Activated T-helper 1 cell treated with Interleukin-2 at 50 U/mL for 16 hours (primary cell): ENCODE measurements around the gene CMTR1.
A peak's percentile ranks its signal among the peaks of the same experiment; 100 is the strongest.

Experiments
- DNase-seq: peaks from one replicate; pipeline ENCODE4 v3.0.0-alpha.2; 2020; ENCODE audit warnings: low read depth

CMTR1 gene

DNA sequence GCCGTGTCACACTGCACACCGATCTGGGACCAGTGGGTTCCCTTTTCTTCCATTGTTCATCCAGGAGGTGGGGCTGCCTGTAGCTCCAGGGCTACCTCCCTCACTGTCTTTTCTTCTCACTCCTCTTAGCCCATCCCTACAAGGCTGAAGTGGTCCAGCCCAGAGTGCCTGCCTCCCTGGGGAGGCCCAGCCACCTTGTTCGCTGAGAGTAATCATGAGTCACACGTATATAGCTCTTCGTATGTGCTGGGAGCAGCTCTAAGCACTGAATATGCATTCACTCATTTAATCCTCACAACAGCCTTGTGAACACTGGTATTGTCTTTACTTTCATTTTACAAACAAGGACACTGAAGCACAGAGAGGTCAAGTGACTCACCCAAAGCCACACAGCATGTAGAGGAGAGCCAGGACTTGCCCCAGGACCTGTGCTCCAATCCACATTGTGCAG, 81.3 kb downstream of the CMTR1 start:
- DNase-seq = no peak

- no peak for DNase-seq
Observed at GRCh38 chr6:37514837-37515236, 81.8 kb downstream of the CMTR1 start.

DNA sequence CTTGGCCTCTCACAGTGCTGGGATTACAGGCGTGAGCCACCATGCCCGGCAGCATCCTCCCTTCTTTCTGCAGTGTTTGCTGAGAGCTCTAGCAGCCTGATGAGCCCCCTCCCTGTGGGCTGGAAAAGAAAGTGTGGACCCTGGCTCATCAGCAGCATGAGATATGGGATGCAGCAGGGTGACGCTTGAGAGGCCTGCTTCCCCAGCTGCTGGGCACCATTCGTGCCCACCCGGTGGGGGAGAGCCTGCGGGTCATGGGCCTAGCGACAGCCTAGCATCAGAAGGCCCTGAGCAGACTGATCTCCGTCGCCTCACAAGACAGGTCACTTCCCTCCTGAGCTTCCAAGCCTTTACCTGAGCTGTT, 82.7 kb downstream of the CMTR1 start:
- no peak for DNase-seq

GRCh38 chr6:37516076-37516919, 83.3 kb downstream of the CMTR1 start:
- DNase-seq = peak; percentile 81

DNA sequence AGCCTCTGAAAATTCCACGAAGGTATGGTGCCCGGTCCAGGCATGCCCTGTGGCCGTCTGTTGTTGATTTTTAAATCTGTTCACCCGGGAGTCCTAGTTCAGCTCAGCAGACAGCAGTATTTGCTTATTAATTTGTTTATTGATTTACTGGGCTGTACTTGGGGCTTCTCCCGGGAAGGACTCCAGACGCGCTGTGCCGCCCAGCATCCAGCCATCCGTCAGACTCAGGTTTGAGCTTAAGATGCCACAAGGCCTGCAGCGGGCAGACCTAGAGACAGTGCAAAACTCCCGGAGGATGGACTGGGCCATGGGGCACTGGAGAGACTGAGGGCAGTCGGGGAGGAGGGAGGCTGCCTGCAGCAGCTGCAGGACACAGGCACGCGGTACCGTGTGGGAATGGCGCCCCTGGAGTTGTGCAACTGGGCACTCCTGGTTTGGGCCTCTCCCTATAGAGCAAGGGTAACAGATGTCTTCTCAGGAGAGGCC, 83.9 kb downstream of the CMTR1 start:
- DNase-seq = no peak

GRCh38 chr6:37517411-37517812, 84.4 kb downstream of the CMTR1 start:
- peak; percentile 62 for DNase-seq

GRCh38 chr6:37518116-37518515, 85.1 kb downstream of the CMTR1 start:
- no peak for DNase-seq

DNA sequence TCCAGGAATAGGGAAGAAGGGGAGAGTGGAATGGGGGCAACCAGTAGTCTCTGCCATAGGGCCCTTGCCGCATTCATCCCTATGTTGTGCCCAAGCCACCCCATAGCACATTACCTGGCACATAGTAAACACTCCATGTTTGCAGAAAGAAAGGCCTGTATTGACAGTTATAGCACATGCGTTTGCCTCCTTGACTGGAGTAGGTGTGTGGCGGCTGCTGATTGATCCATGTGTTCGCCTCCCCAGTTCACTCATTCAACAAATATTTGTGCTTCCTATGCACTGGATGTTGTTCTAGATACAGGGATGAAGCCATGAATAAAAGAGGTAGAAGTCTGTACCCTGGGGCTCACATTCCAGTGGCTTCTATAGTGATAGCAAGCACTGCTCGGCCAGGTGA, 86.4 kb downstream of the CMTR1 start:
- no peak for DNase-seq

- no peak for DNase-seq
Observed at GRCh38 chr6:37520926-37521325, 87.9 kb downstream of the CMTR1 start.

DNA sequence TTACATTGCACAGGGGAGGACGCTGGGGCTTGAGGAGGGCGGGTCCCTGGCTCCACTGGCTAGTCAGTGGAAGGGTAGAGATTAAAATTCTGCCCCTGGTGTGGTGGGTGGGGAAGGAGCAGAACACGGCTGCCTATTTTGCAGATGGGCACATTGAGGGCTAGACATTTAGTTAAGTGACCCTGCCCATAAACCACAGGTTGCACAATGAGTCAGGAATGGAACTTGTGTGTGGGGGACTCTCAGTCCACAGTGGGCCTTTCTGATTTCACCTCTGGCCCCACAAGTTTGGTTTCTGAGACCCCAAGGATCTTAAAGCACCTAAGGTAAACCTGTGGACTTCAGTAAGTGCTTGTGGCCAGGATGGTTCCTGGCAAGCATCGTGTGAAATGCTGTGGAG, 88.7 kb downstream of the CMTR1 start:
- no peak for DNase-seq

DNA sequence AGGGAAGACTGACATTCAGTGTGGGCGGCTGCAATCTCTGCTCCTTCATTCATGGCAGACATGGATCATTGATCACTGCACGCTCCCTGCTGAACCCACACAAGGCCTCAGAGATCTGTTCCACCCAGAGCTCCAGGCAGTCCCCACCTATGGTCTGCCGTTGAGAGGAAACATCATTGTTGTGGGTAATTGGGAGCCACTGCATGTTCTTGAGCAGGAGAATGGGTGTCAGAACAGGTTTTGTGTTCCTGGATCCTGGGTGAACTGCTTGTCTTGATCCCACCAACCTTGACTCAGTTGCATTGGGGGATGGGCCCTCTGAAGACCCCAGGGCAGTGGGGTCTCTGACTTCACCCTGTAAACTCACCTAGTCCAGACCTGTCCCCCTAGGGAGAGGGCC, 89.8 kb downstream of the CMTR1 start:
- DNase-seq = no peak

DNA sequence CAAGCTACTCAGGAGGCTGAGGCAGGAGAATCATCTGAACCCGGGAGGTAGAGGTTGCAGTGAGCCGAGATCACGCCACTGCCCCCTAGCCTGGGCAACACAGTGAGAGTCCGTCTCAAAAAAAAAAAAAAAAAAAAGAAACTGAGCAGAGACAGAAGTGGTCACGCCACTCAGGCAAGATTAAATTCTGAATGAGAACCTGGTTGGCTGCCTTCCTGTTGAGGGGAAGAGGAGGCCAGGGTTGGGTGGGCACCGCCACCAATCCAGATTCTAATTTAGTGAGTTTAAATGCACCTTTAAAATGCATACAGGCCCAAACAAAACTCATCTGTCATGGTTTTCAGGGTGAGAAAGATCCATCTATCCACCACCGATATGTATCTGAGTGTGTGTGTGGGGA, 90.4 kb downstream of the CMTR1 start:
- no peak for DNase-seq

- no peak for DNase-seq
Observed at GRCh38 chr6:37524025-37524969, 91.3 kb downstream of the CMTR1 start.

DNA sequence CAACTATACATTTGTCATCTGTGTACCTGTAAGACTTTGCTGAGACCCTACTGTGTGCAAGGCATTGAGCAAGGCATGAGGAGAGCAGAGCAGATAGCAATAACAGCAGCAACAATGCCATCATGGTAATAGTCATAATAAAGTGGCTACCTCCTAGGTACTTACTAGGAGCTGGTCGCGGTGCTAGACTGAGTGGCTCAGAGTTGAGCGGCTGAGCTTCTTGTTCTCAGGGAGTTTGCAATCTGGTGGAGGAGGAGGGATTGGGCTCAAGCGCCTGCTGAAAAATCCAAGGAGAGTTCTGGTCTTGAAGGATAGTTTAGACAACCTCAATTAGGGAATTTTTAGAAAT, 91.9 kb downstream of the CMTR1 start:
- no peak for DNase-seq

GRCh38 chr6:37525460-37526357, 92.7 kb downstream of the CMTR1 start:
- DNase-seq = no peak

GRCh38 chr6:37528541-37528940, 95.5 kb downstream of the CMTR1 start:
- no peak for DNase-seq

DNA sequence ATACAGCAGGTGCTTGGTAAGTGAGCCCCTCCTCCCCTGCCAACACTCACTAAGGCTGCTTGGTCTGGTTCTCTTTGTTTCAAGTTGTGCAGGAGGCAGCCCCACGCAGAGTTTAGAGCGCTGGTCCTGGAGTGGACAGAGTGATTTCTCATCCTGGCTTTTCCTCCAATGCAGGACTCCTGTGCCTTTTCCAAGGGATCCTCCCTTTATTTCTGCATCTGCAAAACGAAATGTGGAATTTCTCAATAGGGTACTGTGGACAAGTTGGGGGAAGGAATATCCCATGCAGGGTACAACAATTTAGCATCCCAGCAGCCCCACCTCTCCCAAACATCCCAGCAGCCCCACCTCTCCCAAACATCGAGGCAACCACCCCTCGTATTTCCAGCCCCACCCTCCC, 97.3 kb downstream of the CMTR1 start:
- no peak for DNase-seq

GRCh38 chr6:37531026-37531425, 98.0 kb downstream of the CMTR1 start:
- DNase-seq = no peak
